GM23338 (cell line): ENCODE results near the gene POU2AF3. TPM values are rescaled to one million over a fixed set of nuclear protein-coding genes. Genes with fewer than 3 reads are reported as not detected.

Experiments used
- ATAC-seq: fragments of 200-7000 bp; cut with Tn5 transposase; 3 replicates; pipeline ENCODE4 v1.9.1; 2020
- DNase-seq: peaks from one replicate; pipeline ENCODE4 v3.0.0-alpha.2; 2015; ENCODE audit warnings: low spot score
- H2AFZ ChIP-seq: fragments of 200-600 bp; sonication (generic); 2 replicates; pipeline ENCODE4 v1.8.0; 2016; ENCODE audit warnings: antibody characterized with exemption, mild to moderate bottlenecking, moderate library complexity
- H3F3A ChIP-seq: fragments of 200-600 bp; sonication (generic); replicated peaks from 2 replicates; pipeline ENCODE4 v1.8.0; 2017; ENCODE audit warnings: antibody characterized with exemption, mixed run types, low read depth
- H3K27ac ChIP-seq: fragments of 200-600 bp; sonication (generic); 2 replicates; pipeline ENCODE4 v1.6.1; 2016; ENCODE audit warnings: low read depth
- H3K27me3 ChIP-seq: fragments of 200-600 bp; sonication (generic); 2 replicates; pipeline ENCODE4 v1.8.0; 2016; ENCODE audit warnings: mild to moderate bottlenecking, mixed run types, moderate library complexity; ENCODE audit not compliant: insufficient read depth
- H3K36me3 ChIP-seq: fragments of 200-600 bp; sonication (generic); 2 replicates; pipeline ENCODE4 v1.8.0; 2016; ENCODE audit warnings: mild to moderate bottlenecking; ENCODE audit not compliant: insufficient read depth
- H3K4me1 ChIP-seq: fragments of 200-600 bp; sonication (generic); 2 replicates; pipeline ENCODE4 v1.8.0; 2016; ENCODE audit warnings: mild to moderate bottlenecking, moderate library complexity; ENCODE audit not compliant: insufficient read depth
- H3K4me2 ChIP-seq: fragments of 200-600 bp; sonication (generic); 2 replicates; pipeline ENCODE4 v1.7.1; 2017; ENCODE audit warnings: mixed run types
- H3K4me3 ChIP-seq: fragments of 200-600 bp; sonication (generic); 2 replicates; pipeline ENCODE4 v1.6.1; 2016; ENCODE audit warnings: mixed run types
- H3K79me2 ChIP-seq: fragments of 200-600 bp; sonication (generic); replicated peaks from 2 replicates; pipeline ENCODE4 v1.8.0; 2017; ENCODE audit warnings: mild to moderate bottlenecking; ENCODE audit not compliant: insufficient read depth
- H3K9me2 ChIP-seq: fragments of 200-600 bp; sonication (generic); 2 replicates; pipeline ENCODE4 v1.8.0; 2017; ENCODE audit not compliant: insufficient read depth
- H4K20me1 ChIP-seq: fragments of 200-600 bp; sonication (generic); replicated peaks from 2 replicates; pipeline ENCODE4 v1.8.0; 2017; ENCODE audit warnings: mild to moderate bottlenecking; ENCODE audit not compliant: insufficient read depth
- H3K27ac Mint-ChIP-seq: 2 replicates; pipeline ENCODE4 v1.8.0; 2020; ENCODE audit warnings: inconsistent platforms, mild to moderate bottlenecking, moderate library complexity, mixed read lengths
- H3K27me3 Mint-ChIP-seq: 3 replicates; pipeline ENCODE4 v1.8.0; 2022; ENCODE audit warnings: low read depth, mild to moderate bottlenecking, moderate library complexity, mixed read lengths, inconsistent platforms; ENCODE audit not compliant: insufficient read depth, poor library complexity
- H3K36me3 Mint-ChIP-seq: 3 replicates; pipeline ENCODE4 v1.8.0; 2021; ENCODE audit warnings: low read depth, mild to moderate bottlenecking, inconsistent platforms, moderate library complexity, mixed read lengths
- H3K4me1 Mint-ChIP-seq: 3 replicates; pipeline ENCODE4 v1.8.0; 2020; ENCODE audit warnings: mild to moderate bottlenecking, inconsistent platforms, mixed read lengths
- H3K4me3 Mint-ChIP-seq: 3 replicates; pipeline ENCODE4 v1.8.0; 2021; ENCODE audit warnings: moderate library complexity, mild to moderate bottlenecking, inconsistent platforms, mixed read lengths
- H3K9me3 Mint-ChIP-seq: 3 replicates; pipeline ENCODE4 v1.8.0; 2020; ENCODE audit warnings: moderate library complexity, mild to moderate bottlenecking, inconsistent platforms, mixed read lengths
- CREB1 ChIP-seq: fragments of 250-450 bp; sonication (Bioruptor Pico); IDR thresholded peaks from 2 replicates; pipeline ENCODE4 v1.5.0; 2020; ENCODE audit warnings: low read depth, mild to moderate bottlenecking, moderate library complexity
- EZH2phosphoT487 ChIP-seq: fragments of 200-600 bp; sonication (generic); IDR thresholded peaks from one replicate; pipeline ENCODE4 v1.8.1; 2018; ENCODE audit warnings: antibody characterized with exemption; ENCODE audit not compliant: unreplicated experiment
- NANOG ChIP-seq: IDR thresholded peaks from 2 replicates; pipeline ENCODE4 v1.6.1; 2016; ENCODE audit warnings: antibody characterized with exemption, borderline replicate concordance
- STAT1 ChIP-seq: IDR thresholded peaks from one replicate; pipeline ENCODE4 v1.6.1; 2016; ENCODE audit warnings: antibody characterized with exemption; ENCODE audit not compliant: unreplicated experiment
- polyA plus RNA-seq: library from polyadenylated mRNA; unstranded; fragments of >200 nt; fragmentation: Nextera tagmentation; extraction: Ambion mirVana; gene quantifications from 2 replicates; pipeline ENCODE4 v1.2.1, GENCODE V29; 2016
- total RNA-seq: library from RNA; depleted of rRNA; stranded (reverse); fragments of >200 nt; shearing (Covaris generic); gene quantifications from 2 replicates; pipeline ENCODE4 v1.2.3, GENCODE V29; 2014
- TF ChIP-seq, protein P1 (sequence below): fragments of 250-450 bp; sonication (Bioruptor Pico); IDR thresholded peaks from 2 replicates; pipeline ENCODE4 v1.5.0; 2020; ENCODE audit warnings: mild to moderate bottlenecking, moderate library complexity

POU2AF3 gene
- total and polyA plus RNA-seq, 2 experiments from 2014 or later: 2.7 to 3.4 TPM

DNA sequence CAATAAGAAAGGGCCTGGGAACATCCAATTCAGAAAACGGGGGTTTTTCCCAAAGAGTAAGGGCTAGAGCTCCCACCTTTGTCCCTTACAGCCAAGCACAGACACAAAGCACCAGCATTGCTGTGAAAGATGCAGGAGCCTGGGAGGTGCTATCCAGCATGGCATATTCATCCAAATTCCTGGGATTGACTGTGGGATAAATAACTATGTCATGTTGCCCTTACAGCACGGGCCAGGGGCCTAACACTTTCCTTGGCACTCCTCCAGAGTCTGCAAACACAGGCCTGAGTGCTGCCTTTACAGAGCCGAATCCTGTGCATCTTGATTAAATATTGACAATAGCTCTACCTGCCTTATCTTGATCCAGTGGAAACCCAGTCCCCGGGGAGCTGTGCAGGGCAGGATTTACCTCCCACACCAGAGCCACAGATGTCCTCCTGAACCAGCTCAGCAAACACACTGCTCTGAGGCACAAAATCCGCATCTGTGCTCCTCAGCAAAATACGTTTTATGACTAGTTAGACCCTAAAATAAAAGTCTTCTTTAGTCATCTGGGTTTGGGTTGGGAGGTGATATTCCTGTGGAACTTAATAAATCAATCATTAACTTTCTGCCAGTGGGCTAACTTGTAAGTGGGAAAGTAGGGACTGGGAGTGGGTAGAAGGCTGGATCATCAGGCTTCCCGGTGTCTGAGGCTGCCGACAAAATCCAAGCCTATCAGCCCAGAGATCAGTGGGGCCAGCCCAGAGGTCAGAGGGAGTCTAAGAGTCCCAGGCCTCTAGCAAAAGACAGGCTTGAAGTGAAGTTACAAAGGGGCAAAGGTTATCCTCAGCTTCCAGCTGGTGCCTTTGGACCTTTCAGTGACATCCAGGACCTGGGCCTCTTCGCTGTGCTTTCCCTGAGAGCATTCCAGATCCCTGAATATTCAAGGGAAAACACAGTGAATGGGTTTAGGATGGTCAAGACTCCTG is 36.5 kb downstream of the POU2AF3 start:
- DNase-seq (no peak), ATAC-seq (peak; percentile 28; the same call in 1 of the 3 replicates)
- Histone ChIP-seq H3K4me1 (peaks cover 7% of the 10 kb centered on the region; the same call in 1 of the 2 replicates), H3F3A (no peaks in the 10 kb centered on the region), H2AFZ (0 out of 2 replicates have a peak overlapping the region, but pooled peaks have one; percentile 38), H3K4me2 (no peak overlapping the region), H4K20me1 (no peaks in the 10 kb centered on the region), H3K79me2 (no peaks in the 10 kb centered on the region), H3K9me2 (peaks cover 8% of the 10 kb centered on the region; the same call in 1 of the 2 replicates), H3K27ac (no peak overlapping the region), H3K36me3 (no peaks in the 10 kb centered on the region), H3K27me3 (no peaks in the 10 kb centered on the region), H3K4me3 (no peak overlapping the region)
- H3K4me3 Mint-ChIP-seq: no peak overlapping the region
- peaks cover 4% of the 10 kb centered on the region; the same call in 2 of the 3 replicates for H3K9me3 Mint-ChIP-seq
- H3K27me3 Mint-ChIP-seq: peaks cover 4% of the 10 kb centered on the region
- H3K36me3 Mint-ChIP-seq: peaks cover 4% of the 10 kb centered on the region; the same call in 1 of the 3 replicates
- H3K27ac Mint-ChIP-seq: no peak overlapping the region
- peaks cover 16% of the 10 kb centered on the region for H3K4me1 Mint-ChIP-seq
- no peak for TF ChIP-seq EZH2phosphoT487
- no peak for TF ChIP-seq STAT1
- no peak for TF ChIP-seq CREB1

DNA sequence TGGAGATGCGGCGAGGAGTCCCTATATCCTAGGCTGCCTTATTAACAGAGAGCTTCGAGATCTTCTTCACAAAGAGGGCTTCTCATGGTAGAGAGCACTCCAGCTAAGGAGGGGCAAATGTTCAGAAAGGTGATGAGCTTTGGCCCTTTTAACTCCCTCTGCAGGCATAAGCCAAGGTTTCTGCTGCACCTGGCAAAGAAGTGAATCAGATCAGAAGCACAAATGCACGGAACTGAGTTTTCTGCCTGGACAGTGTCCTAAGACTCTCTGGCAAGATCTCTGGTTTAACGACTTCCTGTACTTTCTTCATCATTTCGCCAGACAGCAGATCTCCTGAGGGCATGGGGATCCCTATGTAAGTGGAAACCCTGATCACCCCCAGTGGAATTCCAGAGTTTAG is 37.2 kb downstream of the POU2AF3 start:
- Histone ChIP-seq H3K79me2 (no peaks in the 10 kb centered on the region), H3K4me3 (no peak overlapping the region), H3F3A (no peaks in the 10 kb centered on the region), H3K36me3 (no peaks in the 10 kb centered on the region), H3K4me2 (no peak overlapping the region), H3K4me1 (peaks cover 7% of the 10 kb centered on the region; the same call in 1 of the 2 replicates), H2AFZ (peak overlapping the region; percentile 28; the same call in 1 of the 2 replicates), H3K9me2 (peaks cover 8% of the 10 kb centered on the region; the same call in 1 of the 2 replicates), H3K27ac (no peak overlapping the region), H3K27me3 (no peaks in the 10 kb centered on the region), H4K20me1 (no peaks in the 10 kb centered on the region)
- no peak for DNase-seq
- no peak overlapping the region for H3K4me3 Mint-ChIP-seq
- H3K27ac Mint-ChIP-seq: no peak overlapping the region
- H3K27me3 Mint-ChIP-seq: peaks cover 4% of the 10 kb centered on the region
- no peak for TF ChIP-seq NANOG
- TF ChIP-seq, protein P1, sequence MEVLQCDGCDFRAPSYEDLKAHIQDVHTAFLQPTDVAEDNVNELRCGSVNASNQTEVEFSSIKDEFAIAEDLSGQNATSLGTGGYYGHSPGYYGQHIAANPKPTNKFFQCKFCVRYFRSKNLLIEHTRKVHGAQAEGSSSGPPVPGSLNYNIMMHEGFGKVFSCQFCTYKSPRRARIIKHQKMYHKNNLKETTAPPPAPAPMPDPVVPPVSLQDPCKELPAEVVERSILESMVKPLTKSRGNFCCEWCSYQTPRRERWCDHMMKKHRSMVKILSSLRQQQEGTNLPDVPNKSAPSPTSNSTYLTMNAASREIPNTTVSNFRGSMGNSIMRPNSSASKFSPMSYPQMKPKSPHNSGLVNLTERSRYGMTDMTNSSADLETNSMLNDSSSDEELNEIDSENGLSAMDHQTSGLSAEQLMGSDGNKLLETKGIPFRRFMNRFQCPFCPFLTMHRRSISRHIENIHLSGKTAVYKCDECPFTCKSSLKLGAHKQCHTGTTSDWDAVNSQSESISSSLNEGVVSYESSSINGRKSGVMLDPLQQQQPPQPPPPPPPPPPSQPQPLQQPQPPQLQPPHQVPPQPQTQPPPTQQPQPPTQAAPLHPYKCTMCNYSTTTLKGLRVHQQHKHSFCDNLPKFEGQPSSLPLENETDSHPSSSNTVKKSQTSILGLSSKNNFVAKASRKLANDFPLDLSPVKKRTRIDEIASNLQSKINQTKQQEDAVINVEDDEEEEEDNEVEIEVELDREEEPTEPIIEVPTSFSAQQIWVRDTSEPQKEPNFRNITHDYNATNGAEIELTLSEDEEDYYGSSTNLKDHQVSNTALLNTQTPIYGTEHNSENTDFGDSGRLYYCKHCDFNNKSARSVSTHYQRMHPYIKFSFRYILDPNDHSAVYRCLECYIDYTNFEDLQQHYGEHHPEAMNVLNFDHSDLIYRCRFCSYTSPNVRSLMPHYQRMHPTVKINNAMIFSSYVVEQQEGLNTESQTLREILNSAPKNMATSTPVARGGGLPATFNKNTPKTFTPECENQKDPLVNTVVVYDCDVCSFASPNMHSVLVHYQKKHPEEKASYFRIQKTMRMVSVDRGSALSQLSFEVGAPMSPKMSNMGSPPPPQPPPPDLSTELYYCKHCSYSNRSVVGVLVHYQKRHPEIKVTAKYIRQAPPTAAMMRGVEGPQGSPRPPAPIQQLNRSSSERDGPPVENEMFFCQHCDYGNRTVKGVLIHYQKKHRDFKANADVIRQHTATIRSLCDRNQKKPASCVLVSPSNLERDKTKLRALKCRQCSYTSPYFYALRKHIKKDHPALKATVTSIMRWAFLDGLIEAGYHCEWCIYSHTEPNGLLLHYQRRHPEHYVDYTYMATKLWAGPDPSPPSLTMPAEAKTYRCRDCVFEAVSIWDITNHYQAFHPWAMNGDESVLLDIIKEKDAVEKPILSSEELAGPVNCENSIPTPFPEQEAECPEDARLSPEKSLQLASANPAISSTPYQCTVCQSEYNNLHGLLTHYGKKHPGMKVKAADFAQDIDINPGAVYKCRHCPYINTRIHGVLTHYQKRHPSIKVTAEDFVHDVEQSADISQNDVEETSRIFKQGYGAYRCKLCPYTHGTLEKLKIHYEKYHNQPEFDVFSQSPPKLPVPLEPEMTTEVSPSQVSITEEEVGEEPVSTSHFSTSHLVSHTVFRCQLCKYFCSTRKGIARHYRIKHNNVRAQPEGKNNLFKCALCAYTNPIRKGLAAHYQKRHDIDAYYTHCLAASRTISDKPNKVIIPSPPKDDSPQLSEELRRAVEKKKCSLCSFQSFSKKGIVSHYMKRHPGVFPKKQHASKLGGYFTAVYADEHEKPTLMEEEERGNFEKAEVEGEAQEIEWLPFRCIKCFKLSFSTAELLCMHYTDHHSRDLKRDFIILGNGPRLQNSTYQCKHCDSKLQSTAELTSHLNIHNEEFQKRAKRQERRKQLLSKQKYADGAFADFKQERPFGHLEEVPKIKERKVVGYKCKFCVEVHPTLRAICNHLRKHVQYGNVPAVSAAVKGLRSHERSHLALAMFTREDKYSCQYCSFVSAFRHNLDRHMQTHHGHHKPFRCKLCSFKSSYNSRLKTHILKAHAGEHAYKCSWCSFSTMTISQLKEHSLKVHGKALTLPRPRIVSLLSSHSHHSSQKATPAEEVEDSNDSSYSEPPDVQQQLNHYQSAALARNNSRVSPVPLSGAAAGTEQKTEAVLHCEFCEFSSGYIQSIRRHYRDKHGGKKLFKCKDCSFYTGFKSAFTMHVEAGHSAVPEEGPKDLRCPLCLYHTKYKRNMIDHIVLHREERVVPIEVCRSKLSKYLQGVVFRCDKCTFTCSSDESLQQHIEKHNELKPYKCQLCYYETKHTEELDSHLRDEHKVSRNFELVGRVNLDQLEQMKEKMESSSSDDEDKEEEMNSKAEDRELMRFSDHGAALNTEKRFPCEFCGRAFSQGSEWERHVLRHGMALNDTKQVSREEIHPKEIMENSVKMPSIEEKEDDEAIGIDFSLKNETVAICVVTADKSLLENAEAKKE: no peak
- no peak for ATAC-seq
- H3K4me1 Mint-ChIP-seq: peaks cover 16% of the 10 kb centered on the region
- H3K9me3 Mint-ChIP-seq: peaks cover 7% of the 10 kb centered on the region; the same call in 2 of the 3 replicates
- peaks cover 4% of the 10 kb centered on the region; the same call in 1 of the 3 replicates for H3K36me3 Mint-ChIP-seq
